ENCODE data around the gene KIF26B. TPM values are rescaled to one million over a fixed set of nuclear protein-coding genes. Genes with fewer than 3 reads are reported as not detected.

The KIF26B gene
- polyA plus RNA-seq, 1 of the 3 experiments (the other 2 are of a cell fraction) = 2.6 TPM

DNA sequence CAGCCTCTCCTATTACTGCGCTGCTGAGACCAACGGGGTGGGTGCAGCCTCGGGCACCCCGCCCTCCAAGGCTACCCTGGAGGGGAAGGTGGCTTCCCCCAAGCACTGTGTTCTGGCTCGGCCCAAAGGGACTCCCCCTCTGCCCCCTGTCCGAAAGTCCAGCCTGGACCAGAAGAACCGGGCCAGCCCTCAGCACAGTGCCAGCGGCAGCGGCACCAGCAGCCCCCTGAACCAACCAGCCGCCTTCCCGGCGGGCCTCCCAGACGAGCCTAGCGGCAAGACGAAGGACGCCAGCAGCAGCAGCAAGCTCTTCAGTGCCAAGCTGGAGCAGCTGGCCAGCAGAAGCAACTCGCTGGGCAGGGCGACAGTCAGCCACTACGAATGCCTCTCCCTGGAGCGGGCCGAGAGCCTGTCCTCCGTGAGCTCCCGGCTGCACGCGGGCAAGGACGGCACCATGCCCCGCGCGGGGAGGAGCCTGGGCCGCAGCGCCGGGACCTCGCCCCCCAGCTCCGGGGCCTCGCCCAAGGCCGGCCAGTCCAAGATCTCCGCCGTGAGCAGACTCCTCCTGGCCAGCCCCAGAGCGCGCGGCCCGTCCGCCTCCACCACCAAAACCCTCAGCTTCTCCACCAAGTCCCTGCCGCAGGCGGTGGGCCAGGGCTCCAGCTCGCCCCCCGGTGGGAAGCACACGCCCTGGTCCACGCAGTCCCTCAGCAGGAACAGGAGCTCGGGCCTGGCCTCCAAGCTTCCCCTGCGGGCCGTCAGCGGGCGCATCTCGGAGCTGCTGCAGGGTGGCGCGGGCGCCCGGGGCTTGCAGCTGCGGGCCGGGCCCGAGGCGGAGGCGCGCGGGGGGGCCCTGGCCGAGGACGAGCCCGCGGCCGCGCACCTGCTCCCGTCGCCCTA lies 533.1 kb downstream of the KIF26B start:
- no peak overlapping the region for H3K9ac ChIP-seq
- no peaks in the 10 kb centered on the region for H3K9me2 ChIP-seq
- peaks cover 0 to 45% of the 10 kb centered on the region in 2 experiments; a peak in 2 of 4 replicates for H3K4me1 ChIP-seq (ENCODE audit: control insufficient read depth in 1 of 2, insufficient read depth in 2 of 2, low read depth in 1 of 2, low read length in 1 of 2)
- POLR2A ChIA-PET = no interaction called here
- no peak for TF ChIP-seq IRF3 (IDR thresholded peaks at IDR 0.05; ENCODE audit: low read depth, low read length)
- 0 out of 2 replicates have a peak, but pooled peaks have one; percentile 16 for TF ChIP-seq SMC3 (IDR thresholded peaks at IDR 0.05; ENCODE audit: low read depth, low read length)
- H3K4me3 ChIP-seq (ENCODE audit: low read depth in 2 of 2, low read length in 1 of 2) = no peak overlapping the region
- H3K27me3 ChIP-seq (ENCODE audit: insufficient read depth) = no peaks in the 10 kb centered on the region
- H4K20me1 ChIP-seq (ENCODE audit: insufficient read depth) = no peaks in the 10 kb centered on the region
- peaks cover 0 to 66% of the 10 kb centered on the region in 2 experiments for H3K36me3 ChIP-seq (replicated peaks in 1 of 2; ENCODE audit: control insufficient read depth in 1 of 2, insufficient read depth in 2 of 2, low read length in 1 of 2)
- 94% methylated on average over 18 of the region's 74 CpGs for WGBS (ENCODE audit: low lambda C conversion rate)
- H3K79me2 ChIP-seq (ENCODE audit: insufficient read depth) = no peaks in the 10 kb centered on the region
- H3K4me2 ChIP-seq = no peak overlapping the region
- H2AFZ ChIP-seq (ENCODE audit: low read depth) = no peak overlapping the region
- peak; percentile 65 for DNase-seq
- CTCF ChIA-PET = interaction anchor here (0.5 to 1.3 kb wide), 7 partner anchors 24 to 535 kb away, joined by 3 to 7 read pairs (median 5); no protein-coding TSS in a partner anchor
- H3F3A ChIP-seq (replicated peaks; ENCODE audit: insufficient read depth) = no peaks in the 10 kb centered on the region
- H3K9me3 ChIP-seq = no peaks in the 10 kb centered on the region
- H3K27ac ChIP-seq (ENCODE audit: low read depth in 2 of 2, low read length in 1 of 2) = peak overlapping the region in 1 of 2 experiments; percentile 51; a peak in 1 of 4 replicates

DNA sequence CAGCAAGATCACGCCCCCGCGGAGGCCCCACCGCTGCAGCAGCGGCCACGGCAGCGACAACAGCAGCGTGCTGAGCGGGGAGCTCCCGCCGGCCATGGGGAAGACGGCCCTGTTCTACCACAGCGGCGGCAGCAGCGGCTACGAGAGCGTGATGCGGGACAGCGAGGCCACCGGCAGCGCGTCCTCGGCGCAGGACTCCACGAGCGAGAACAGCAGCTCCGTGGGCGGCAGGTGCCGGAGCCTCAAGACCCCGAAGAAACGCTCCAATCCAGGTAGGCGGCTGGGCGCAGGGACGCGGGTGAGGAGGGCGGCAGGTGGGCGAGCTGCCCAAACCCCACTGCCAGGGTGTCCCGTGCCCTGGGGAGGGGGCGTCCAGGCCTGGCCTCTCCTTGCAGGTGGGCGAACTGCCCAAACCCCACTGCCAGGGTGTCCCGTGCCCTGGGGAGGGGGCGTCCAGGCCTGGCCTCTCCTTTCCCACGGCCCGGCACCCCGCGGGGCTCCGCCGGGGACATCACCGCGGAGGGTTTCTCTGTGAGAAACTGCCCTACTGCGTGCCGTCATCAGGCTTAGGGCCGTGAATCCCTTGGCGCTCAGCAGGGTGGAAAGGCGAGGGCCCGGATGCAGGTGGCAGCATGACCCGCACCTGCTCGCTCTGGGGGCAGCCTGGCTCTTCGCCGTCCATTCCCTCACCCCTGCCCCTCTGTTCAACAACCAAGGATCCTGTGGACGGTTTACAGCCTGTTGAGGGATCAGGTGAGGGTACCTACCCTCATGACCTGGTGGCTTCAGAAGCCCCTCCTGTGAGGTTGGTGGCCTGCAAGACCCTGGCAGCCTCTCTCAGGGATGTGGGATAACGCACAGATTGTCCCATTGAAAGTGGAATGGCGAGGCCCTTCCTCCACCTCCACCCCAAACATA lies 534.0 kb downstream of the KIF26B start:
- Histone ChIP-seq H2AFZ (ENCODE audit: low read depth) (no peak overlapping the region), H3F3A (replicated peaks; ENCODE audit: insufficient read depth) (no peaks in the 10 kb centered on the region), H3K27me3 (ENCODE audit: insufficient read depth) (no peaks in the 10 kb centered on the region), H3K27ac (ENCODE audit: low read depth in 2 of 2, low read length in 1 of 2) (peak overlapping the region in 1 of 2 experiments; percentile 18; a peak in 1 of 4 replicates), H3K4me2 (no peak overlapping the region), H3K79me2 (ENCODE audit: insufficient read depth) (no peaks in the 10 kb centered on the region), H3K4me1 (ENCODE audit: control insufficient read depth in 1 of 2, insufficient read depth in 2 of 2, low read depth in 1 of 2, low read length in 1 of 2) (peaks cover 0 to 43% of the 10 kb centered on the region in 2 experiments; a peak in 1 of 4 replicates), H4K20me1 (ENCODE audit: insufficient read depth) (no peaks in the 10 kb centered on the region), H3K9me3 (no peaks in the 10 kb centered on the region), H3K36me3 (replicated peaks in 1 of 2; ENCODE audit: control insufficient read depth in 1 of 2, insufficient read depth in 2 of 2, low read length in 1 of 2) (peaks cover 0 to 70% of the 10 kb centered on the region in 2 experiments), H3K9me2 (no peaks in the 10 kb centered on the region), H3K4me3 (ENCODE audit: low read depth in 2 of 2, low read length in 1 of 2) (no peak overlapping the region), H3K9ac (no peak overlapping the region)
- WGBS (ENCODE audit: low lambda C conversion rate) = 94% methylated on average over 39 of the region's 63 CpGs
- POLR2A ChIA-PET = no interaction called here
- DNase-seq = no peak
- CTCF ChIA-PET = interaction anchor here (0.5 to 1.3 kb wide), 6 partner anchors 24 to 535 kb away, joined by 3 to 7 read pairs (median 5); no protein-coding TSS in a partner anchor
- no peak for TF ChIP-seq TAF1 (IDR thresholded peaks at IDR 0.05; ENCODE audit: borderline replicate concordance, low read depth, low read length)
- no peak for TF ChIP-seq RFX5 (IDR thresholded peaks at IDR 0.05; ENCODE audit: low read length)
- no peak for TF ChIP-seq FOXJ3 (CRISPR knock-in tag; IDR thresholded peaks at IDR 0.05)
- TF ChIP-seq FOSL2 (IDR thresholded peaks at IDR 0.05; ENCODE audit: borderline replicate concordance, low read depth) = no peak
- TF ChIP-seq MXI1 (IDR thresholded peaks at IDR 0.05; ENCODE audit: low read depth, low read length) = no peak
- no peak for TF ChIP-seq YY1 (IDR thresholded peaks at IDR 0.05; ENCODE audit: low read depth)
- no peak for TF ChIP-seq ELF1 (IDR thresholded peaks at IDR 0.05)
- TF ChIP-seq TEAD4 (IDR thresholded peaks at IDR 0.05; ENCODE audit: borderline replicate concordance, insufficient read depth) = no peak
- no peak for TF ChIP-seq MEF2A (IDR thresholded peaks at IDR 0.05; ENCODE audit: borderline replicate concordance, low read depth)
- TF ChIP-seq, protein P1, sequence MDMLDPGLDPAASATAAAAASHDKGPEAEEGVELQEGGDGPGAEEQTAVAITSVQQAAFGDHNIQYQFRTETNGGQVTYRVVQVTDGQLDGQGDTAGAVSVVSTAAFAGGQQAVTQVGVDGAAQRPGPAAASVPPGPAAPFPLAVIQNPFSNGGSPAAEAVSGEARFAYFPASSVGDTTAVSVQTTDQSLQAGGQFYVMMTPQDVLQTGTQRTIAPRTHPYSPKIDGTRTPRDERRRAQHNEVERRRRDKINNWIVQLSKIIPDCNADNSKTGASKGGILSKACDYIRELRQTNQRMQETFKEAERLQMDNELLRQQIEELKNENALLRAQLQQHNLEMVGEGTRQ (IDR thresholded peaks at IDR 0.05; ENCODE audit: borderline replicate concordance, low read depth, low read length) = no peak
- TF ChIP-seq FOXM1 (IDR thresholded peaks at IDR 0.05; ENCODE audit: low read depth) = no peak
- TF ChIP-seq GATA2 (CRISPR knock-in tag; IDR thresholded peaks at IDR 0.05) = no peak
- no peak for TF ChIP-seq REST (IDR thresholded peaks at IDR 0.05; ENCODE audit: low read depth, low read length)
- no peak for TF ChIP-seq RXRA (IDR thresholded peaks at IDR 0.05; ENCODE audit: borderline replicate concordance, low read depth)
- TF ChIP-seq PBX3 (IDR thresholded peaks at IDR 0.05) = no peak

Measured in SK-N-SH (cell line).